Measurements from ENCODE around the gene CCDC51.

The CCDC51 gene

GRCh38 chr3:48418140-48418539 is 21.8 kb downstream of the CCDC51 start:
- DNase-seq, result no peak

DNA sequence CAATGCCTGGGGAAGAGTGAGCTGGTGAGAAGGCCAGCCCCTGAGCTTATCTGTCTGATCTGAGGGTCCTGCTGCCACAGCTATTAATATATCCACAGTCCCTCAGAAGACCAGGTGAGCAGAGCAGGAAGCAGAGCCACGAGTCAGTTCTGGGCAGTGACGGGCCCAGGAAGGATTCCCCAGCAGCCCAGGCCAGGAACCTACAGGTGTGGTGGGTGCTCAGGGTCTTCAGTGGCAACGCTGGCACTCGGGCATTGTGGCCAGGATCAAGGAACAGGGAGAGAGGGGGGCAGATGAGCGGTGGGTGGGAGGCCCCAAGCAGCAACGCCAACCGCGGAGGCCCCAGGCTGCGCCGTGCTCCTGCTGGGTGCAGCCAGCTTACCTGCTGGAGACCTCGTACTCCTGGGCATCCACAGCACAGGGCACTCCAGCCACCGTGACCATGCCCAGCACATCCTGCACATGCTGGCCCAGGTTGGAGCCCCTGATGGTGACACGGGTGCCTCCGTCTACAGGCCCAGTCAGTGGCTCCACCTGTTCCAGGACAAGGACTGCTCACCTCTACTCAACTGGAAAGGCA is 22.3 kb downstream of the CCDC51 start:
- no peak for DNase-seq

GRCh38 chr3:48416546-48416945 is 23.4 kb downstream of the CCDC51 start:
- no peak for DNase-seq

- DNase-seq, result no peak
These were observed 23.8 kb downstream of the CCDC51 start for GRCh38 chr3:48416091-48416505.

DNA sequence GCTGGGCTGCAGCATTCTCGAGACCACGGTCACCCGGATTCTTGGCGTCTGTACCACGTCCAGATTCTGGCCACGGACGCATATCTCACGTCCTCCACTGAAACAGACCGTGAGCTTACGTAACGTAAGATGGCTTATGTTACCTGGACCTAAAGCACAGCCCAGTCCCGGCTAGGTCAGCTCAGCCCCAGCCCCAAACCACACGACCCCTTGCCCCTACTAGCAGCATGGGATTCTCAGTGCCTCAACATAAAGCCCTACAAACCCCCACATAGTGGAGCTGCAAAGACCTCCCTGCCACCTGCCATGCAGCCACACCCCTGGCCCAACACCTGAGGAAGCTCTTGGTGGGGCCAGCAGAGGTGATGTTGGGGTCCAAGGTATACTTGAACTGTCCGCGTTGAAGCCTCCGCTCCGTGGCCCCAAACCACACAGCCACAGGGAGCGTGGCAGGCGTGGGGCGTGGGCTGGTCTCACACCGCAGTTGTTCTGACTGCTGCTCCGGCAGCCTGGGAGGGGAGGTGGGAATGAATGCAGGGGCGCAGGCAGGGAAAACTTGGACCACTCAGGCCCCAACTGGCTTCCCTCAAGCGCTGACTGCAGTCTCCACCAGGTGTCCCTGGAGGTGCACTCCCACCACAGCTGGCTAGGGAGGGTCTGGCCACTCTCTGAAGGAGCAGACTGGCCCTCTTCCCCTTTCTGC is 24.5 kb downstream of the CCDC51 start:
- DNase-seq, result no peak

DNA sequence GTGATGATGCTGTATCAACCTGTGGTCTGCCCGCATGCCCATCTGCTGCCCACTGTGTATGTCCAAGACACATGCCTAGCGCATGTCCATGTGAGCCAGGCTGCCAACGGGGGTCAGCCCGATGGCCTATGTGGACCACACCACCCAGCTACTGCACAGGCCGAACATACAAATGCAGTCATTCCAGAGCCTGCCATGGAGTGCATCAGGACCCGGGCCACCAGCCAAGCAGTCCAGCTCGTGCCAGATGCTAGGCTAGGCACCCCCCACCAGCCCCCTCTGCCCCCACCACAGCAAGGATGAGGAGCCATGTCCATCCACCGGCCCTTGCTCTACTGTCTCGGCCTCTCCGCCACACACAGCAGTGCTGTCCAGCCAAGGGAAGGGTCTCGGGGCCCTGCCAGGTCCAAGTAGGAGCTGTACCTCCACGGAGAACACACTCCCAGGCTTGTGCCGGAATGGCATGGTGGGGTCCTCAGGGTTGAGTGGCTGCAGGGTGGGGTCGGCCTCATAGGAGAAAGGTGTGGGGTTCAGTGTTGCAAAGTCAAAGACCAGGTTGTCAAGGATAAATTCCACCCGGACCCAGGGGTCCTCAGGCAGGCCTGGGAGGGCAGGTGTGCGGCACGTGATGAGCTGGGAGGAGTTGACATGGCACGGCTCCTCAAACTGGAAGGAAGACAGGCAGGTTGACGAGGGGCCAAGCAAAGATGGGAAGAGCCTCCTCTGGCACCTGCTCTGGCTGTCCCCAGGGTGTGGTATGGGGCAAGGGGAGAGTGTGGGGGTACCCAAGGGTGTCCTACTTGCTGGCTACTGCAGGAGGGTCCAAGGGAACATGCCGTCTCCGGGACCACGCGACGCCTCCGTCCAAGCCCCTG is 25.3 kb downstream of the CCDC51 start:
- no peak for DNase-seq

GRCh38 chr3:48413611-48414010 is 26.3 kb downstream of the CCDC51 start:
- no peak for DNase-seq

DNA sequence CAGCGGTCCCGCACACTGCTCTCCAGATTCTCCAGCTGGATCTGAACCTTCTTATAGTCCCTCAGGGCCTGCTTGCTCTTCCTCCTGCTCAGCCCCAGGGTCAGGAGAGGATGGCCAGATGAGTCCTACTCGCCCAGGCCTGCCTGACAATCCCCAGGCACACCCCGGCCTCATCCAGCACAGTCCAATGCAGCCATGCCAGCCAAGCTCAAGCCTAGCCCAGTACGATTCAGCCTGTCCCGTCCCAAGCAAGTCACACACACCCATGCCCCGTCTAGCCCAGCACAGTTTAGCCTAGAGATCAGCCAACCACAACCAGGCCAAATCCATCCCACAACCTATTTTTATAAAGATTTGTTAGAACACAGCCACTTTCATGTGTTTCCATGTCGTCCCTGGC is 26.8 kb downstream of the CCDC51 start:
- DNase-seq, result no peak

- no peak for DNase-seq
These were observed 27.4 kb downstream of the CCDC51 start for GRCh38 chr3:48412375-48413001.

GRCh38 chr3:48411606-48412374 is 28.1 kb downstream of the CCDC51 start:
- no peak for DNase-seq

- no peak for DNase-seq
These were observed 28.8 kb downstream of the CCDC51 start for GRCh38 chr3:48411041-48411588.

DNA sequence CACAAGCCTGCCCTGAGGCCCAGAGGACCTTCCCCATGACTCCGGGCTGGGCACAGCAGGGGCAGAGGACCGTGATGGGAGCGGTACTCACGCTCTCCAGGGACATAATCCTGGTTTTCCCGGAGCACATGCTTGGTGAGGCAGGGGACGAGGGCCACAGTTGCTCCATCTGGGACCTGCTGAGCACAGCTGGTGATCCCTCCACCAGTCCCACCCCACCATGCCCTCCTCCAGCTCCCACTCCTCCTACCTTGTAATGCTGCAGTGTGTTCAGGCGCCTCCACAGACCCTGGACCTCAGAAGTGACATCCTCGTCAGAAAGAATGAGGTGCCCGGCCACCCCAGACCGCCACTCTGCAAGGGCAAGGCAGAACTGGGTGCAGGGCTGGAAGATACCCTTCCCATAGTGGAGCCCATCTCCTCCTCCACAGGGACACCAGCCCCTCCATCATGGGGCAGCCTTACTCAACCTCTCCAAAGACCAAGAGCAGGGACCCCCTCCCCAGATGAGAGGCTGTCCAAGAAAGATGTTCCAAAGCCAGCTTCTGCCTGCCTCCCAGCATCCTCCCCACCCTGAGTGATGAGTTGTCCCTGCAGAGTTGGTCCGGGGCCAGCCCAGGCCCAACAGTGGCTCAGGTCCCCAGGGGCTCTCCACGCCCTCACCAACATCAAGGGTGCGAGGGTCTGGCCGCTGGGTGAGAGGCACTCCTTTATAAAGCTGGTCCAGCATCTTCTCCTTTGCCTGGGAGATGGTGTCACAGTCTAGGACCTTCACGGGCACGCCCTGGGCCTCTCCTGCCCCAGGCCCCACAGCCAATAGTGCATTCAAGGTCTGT is 29.5 kb downstream of the CCDC51 start:
- no peak for DNase-seq

- DNase-seq, result no peak
These were observed 30.4 kb downstream of the CCDC51 start for GRCh38 chr3:48409291-48410201.

DNA sequence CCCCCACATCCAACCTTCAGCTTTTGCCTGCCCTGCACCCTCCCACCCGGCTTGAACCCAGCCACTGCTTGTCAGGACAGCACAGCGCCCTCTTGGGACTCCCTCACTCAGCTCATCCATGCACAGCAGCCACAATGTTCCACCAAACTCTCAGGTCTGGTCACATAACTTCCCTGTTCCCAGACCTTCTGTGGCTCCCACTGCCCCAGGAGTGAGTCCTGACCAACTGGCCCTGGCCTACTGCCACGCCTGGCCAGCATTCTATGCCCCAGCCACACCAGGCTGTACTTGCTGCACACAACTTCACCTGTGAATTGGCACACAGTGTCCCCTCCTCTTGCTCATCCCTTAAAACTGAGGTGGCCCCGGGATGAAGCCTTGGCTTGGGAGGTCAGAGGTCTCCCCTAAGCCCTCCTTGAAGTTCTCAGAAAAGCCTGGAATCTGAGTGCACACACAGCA is 31.1 kb downstream of the CCDC51 start:
- no peak for DNase-seq

GRCh38 chr3:48407542-48408099 is 32.3 kb downstream of the CCDC51 start:
- no peak for DNase-seq

DNA sequence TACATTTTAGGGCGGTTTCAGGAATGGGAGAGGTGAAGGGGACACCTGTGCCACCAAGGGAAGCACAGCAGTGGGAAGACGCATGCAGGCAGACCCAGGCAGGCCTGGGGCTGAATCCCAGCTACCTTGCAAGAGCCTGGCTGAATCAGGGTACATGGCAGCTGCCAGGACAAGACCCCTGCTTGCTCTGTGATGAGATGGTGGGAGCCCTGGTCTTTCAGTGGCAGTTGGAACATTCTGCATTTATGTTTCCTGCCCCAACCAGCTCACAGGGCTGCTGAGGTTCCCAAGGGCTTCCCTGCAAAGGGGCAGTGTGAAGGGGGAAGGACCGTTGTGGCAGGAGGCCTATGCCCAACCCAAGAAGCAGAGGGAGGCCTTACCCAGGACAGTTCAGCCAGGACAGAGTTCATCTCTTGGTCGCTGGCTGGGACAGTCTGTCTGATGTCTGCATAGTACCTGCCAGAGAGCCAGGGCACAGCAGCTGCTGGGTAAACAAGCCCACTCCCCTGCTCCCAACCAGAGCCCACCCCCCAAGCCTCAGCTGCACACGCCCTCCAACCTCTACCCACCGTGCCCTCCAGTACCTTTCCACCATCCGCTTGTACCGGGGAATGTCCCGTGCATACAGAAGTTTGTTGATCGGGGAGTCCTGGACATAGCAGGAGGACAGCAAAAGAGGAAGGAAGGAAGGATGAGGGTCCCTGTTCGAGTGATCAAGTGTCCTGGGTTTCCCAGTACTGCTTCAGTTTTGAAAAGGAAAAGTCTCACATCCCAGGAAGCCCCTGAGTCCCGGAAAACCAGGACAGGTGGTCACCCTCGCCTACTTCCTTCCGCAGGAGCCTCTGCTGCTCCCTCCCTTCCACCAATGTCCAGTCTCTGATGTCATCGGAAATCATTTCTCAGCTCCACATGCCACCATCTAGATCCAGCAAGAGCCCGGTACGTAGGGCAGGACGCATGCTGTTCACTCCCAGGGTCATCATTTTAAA is 33.2 kb downstream of the CCDC51 start:
- no peak for DNase-seq

DNA sequence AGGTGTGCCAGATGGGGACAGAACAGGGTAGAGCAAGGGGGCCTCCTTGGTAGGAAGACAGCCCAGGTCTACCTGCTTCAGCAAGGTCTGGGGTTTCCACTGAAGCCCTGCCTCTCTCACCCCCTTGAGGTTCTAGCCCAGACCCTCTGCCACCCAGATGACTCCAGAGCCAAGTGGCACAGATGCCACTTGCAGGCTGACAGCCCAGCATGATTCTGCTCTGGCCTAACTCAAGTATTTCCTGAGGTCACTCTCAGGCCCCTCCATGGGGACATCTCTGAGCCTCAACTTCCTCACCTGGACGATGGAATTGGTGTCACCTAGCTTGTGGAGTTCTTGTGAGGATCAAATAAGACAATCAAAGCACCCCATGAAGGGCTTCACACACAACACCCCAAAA is 33.9 kb downstream of the CCDC51 start:
- DNase-seq, result no peak

- no peak for DNase-seq
These were observed 34.5 kb downstream of the CCDC51 start for GRCh38 chr3:48405343-48405881.
